Muscle of back (tissue), 10 donors: ENCODE data around the gene PTPN13. TPM values are rescaled to one million over a fixed set of nuclear protein-coding genes. Genes with fewer than 3 reads are reported as not detected.

Experiments used
- polyA plus RNA-seq, 10 donors: library from polyadenylated mRNA; unstranded; fragments of 120-200 nt; gene quantifications; one replicate each; pipeline ENCODE4 v1.2.1, GENCODE V29; 2013; ENCODE audit not compliant: insufficient read length in 10 of 10

The PTPN13 gene
- polyA plus RNA-seq, 10 donors, result 5.3 to 23.2 (median 5.7) TPM

Other genes with a start within 250 kb of the PTPN13 start
- gene MAPK10, start 234.3 kb upstream of the PTPN13 start, polyA plus RNA-seq, result 1 to 10 TPM; 2.4 to 6.9 (median 4.1) TPM